HUES48 (cell line): Measurements from ENCODE around the gene YAP1.

ENCODE experiments used
- H3K27ac ChIP-seq: one replicate; pipeline ENCODE4 v1.7.0; 2013; ENCODE audit warnings: low read depth, low read length, inconsistent platforms
- H3K27me3 ChIP-seq: 2 replicates; pipeline ENCODE4 v1.6.1; 2013; ENCODE audit warnings: mild to moderate bottlenecking, low read length; ENCODE audit not compliant: control insufficient read depth, insufficient read depth
- H3K36me3 ChIP-seq: 2 replicates; pipeline ENCODE4 v1.6.1; 2013; ENCODE audit warnings: low read length; ENCODE audit not compliant: control insufficient read depth, insufficient read depth
- H3K4me1 ChIP-seq: 2 replicates; pipeline ENCODE4 v1.6.1; 2013; ENCODE audit warnings: mild to moderate bottlenecking, low read length; ENCODE audit not compliant: control insufficient read depth, insufficient read depth
- H3K4me3 ChIP-seq: 2 replicates; pipeline ENCODE4 v1.5.1; 2013; ENCODE audit warnings: mild to moderate bottlenecking, low read depth, low read length
- H3K9ac ChIP-seq: 2 replicates; pipeline ENCODE4 v1.6.1; 2013; ENCODE audit warnings: mild to moderate bottlenecking, low read depth, low read length, moderate library complexity
- H3K9me3 ChIP-seq: 2 replicates; pipeline ENCODE4 v1.6.1; 2013; ENCODE audit warnings: low read length; ENCODE audit not compliant: control insufficient read depth, insufficient read depth

YAP1 gene

DNA sequence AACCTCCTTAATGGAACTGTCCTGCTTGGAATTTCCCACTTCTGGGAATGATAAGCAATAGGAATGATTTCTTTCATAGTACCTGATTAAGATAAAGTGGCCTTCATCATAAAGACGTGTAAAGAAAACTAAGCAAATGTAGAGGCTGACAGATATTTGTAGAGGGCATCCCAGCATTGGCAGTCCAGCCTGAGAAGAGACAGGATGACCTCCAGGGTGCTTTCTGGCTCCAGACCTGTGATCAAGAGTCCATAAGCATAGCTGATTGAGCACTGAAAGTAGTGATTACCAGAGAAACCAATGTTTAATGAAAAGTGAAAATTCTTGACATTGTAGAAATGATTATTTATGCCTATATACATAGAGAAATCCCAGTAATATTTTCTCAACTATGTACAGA is 33.6 kb downstream of the YAP1 start:
- no peaks in the 10 kb centered on the region for H3K36me3 ChIP-seq
- H3K27ac ChIP-seq, result no peak overlapping the region
- H3K4me1 ChIP-seq, result peaks cover 9% of the 10 kb centered on the region
- H3K4me3 ChIP-seq, result no peak overlapping the region
- H3K9ac ChIP-seq, result no peak overlapping the region
- no peaks in the 10 kb centered on the region for H3K9me3 ChIP-seq
- no peaks in the 10 kb centered on the region for H3K27me3 ChIP-seq

DNA sequence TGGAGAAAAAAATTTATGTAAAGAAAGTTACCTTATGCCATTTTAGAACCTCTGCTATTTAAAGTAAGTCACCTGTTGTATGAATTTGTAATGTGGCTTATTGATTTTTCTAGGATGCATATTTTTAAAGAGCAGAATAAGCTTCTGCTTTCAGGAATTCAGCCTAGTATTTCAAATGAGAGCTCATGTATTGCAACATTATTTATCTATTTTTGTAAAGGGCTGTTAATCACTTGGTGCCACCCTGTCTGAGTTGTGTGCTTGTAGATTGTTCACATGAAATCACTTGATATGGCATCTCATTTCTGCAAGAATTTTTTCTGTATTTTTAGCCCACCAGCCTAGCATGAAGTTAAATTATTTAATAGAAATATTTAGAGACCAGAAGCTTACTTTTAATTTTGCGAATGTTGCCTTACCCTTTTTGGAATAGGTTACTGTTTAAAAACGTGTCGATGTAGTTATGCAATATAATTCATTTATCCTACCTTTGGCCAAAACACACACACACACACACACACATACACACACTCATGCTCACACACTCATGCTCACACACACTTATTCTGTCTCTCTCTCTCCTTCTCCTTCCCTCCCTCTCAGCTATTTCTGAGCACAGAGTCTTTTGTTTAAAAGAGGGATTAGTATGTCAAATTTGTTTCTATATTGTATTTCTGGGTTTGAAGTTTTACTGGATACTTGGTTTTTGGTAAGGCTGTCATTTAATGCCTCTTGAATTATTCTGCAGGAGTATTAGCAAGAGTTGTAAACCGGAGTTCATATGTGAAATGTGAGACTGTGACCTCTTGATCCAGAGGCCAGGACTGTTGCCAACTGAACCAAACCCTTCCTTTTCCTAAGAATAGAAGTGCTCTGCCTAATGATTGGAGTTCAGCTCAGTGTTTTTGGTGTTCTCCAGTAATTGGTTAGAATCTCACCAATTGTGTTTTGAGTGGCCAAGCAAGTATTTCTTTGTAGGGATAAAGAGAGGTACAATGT is 34.4 kb downstream of the YAP1 start:
- Histone ChIP-seq H3K9ac (no peak overlapping the region), H3K27ac (no peak overlapping the region), H3K9me3 (no peaks in the 10 kb centered on the region), H3K4me3 (no peak overlapping the region), H3K4me1 (peaks cover under 1% of the 10 kb centered on the region; the same call in 1 of the 2 replicates), H3K36me3 (no peaks in the 10 kb centered on the region), H3K27me3 (no peaks in the 10 kb centered on the region)

DNA sequence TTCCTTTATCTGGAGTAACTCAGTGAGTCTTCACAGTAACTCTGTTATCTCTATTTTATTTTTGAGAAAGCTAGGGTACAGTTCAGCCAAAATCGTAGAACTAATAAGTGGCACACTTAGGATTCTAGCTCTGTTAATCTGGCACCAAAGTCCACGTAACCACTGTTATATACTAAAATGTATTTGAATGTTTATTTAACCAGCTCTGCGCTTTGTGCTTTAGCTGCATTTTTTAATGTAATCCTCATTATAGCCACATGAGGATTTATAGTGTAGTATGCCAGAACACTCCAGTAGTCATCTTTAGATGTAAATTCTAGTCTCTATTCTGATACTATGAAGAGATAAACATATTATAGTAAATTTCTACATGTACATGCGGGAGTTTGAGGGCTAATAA is 36.8 kb downstream of the YAP1 start:
- Histone ChIP-seq H3K36me3 (no peaks in the 10 kb centered on the region), H3K27ac (no peak overlapping the region), H3K4me3 (no peak overlapping the region), H3K9me3 (no peaks in the 10 kb centered on the region), H3K9ac (no peak overlapping the region), H3K27me3 (no peaks in the 10 kb centered on the region), H3K4me1 (no peaks in the 10 kb centered on the region)

DNA sequence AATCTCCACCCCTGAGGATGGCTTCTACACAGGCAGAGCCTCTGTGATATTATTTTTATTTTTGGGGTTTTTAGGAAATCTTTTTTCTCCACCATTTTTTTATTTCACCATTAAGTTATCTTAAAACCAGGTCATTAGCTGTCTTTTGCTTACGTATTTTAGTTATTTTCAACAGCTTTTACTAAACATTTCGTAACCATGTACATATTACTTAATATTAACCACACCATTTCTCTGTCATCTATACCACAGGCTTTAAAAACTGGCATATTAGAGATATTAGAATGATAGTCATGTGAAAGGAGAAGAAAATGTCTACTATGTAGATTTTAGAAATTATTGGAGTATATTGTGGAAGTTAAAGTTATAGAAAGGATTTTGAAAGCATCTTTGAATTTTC is 37.4 kb downstream of the YAP1 start:
- no peaks in the 10 kb centered on the region for H3K27me3 ChIP-seq

DNA sequence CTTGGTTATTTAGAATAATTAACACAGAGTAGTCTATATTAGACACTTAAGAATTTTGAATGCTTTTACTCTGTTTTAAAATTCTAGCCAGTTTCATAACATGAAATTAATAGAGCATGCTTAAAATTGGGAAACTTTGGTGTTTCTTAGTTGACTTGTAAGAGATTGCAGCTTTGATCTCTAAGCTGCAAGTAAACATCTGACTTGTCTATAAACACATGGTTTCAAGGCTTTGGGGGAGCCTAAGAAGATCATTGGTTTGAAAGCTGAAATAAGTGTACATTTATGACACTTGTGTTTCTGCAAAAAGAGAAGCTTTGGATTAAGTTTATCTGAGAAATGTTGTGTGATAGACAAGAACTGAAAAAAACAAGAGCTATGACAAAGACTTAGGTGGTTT is 37.8 kb downstream of the YAP1 start:
- no peaks in the 10 kb centered on the region for H3K36me3 ChIP-seq

More for the DNA sequence above, 37.4 kb downstream of the YAP1 start:
- Histone ChIP-seq H3K4me1 (peaks cover under 1% of the 10 kb centered on the region; the same call in 1 of the 2 replicates), H3K36me3 (no peaks in the 10 kb centered on the region), H3K9ac (no peak overlapping the region), H3K4me3 (no peak overlapping the region), H3K27ac (no peak overlapping the region), H3K9me3 (no peaks in the 10 kb centered on the region)

DNA sequence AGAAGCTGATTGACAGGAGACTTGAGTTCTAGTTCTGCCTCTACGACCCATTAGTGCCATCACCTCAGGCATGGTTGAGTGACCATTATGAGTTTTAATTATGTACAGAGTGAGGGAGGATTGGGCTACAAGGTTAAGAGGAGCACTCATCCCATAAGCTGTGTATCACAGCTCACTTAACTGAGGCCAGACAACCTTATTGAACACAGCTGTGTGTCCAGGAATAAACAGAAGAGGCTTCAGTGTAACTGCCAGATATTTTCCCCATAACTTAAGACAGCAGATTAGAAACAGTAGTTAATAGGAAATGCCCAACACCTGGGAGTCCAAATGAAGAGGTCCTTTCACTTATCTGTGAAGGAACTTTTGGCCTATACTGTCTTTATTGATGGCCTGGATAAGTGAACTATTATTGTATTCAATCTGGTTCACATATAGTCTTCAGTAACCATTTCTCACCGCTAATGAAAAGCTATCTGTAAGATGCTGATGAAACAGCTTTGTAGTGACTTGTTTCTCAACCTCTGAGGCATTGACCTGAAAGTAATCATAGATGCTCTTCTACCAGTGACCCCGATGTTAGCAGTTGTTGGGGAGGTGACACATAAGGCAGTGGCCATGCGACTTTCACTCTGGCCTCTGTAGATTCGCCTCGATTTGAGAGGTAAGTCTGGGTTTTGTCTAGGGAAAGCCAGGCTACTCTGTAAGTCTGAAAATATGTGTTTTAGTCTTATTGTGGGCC is 41.7 kb downstream of the YAP1 start:
- Histone ChIP-seq H3K4me1 (peaks cover 9% of the 10 kb centered on the region; the same call in 1 of the 2 replicates), H3K27ac (no peak overlapping the region), H3K9me3 (no peaks in the 10 kb centered on the region), H3K36me3 (no peaks in the 10 kb centered on the region), H3K27me3 (no peaks in the 10 kb centered on the region), H3K9ac (no peak overlapping the region), H3K4me3 (no peak overlapping the region)

More for the DNA sequence above, 37.8 kb downstream of the YAP1 start:
- H3K4me1 ChIP-seq, result peaks cover 4% of the 10 kb centered on the region; the same call in 1 of the 2 replicates
- H3K27me3 ChIP-seq, result no peaks in the 10 kb centered on the region
- no peak overlapping the region for H3K9ac ChIP-seq
- H3K4me3 ChIP-seq, result no peak overlapping the region
- H3K27ac ChIP-seq, result no peak overlapping the region
- H3K9me3 ChIP-seq, result no peaks in the 10 kb centered on the region

DNA sequence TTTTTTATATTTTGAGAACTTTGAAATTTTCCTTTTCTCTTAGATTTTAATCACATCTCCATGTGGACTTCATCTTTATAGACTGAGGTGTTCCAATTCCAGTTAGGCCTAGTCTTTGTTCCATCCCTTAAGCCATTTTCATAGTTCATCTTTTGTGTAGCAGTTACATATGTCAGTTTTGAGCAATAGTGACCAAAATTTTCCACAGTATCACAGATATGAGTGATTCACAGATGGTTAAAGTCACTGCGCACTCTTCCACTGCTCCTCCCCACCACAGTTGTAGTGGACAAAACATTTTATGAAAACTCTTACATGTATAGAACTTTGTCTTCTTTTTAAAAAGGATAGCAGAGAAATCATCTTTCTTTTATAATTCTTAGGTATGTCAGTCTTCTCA is 42.8 kb downstream of the YAP1 start:
- Histone ChIP-seq H3K36me3 (no peaks in the 10 kb centered on the region), H3K4me3 (no peak overlapping the region), H3K27me3 (no peaks in the 10 kb centered on the region), H3K27ac (no peak overlapping the region), H3K9ac (no peak overlapping the region), H3K4me1 (peaks cover 9% of the 10 kb centered on the region; the same call in 1 of the 2 replicates), H3K9me3 (no peaks in the 10 kb centered on the region)

DNA sequence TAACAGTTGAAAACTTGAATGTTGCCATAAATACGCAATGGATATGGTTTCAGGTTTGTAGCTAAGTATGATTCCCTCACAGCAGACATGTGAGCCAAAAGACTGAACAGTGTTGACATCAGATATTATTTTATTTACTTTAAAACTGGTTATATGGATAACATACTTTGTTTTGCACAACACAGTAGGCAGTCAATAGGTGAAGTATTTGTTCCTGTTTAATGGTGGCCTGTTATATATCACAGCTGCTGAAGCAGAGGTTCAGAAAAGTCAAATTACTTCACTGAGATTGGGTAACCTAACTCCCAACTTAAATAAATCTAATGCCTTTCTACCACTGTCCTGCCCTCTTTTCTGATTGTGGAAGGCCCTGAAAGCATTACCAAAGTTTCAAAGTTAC is 44.6 kb downstream of the YAP1 start:
- no peak overlapping the region for H3K27ac ChIP-seq
- no peak overlapping the region for H3K4me3 ChIP-seq
- no peaks in the 10 kb centered on the region for H3K9me3 ChIP-seq
- no peaks in the 10 kb centered on the region for H3K27me3 ChIP-seq
- H3K9ac ChIP-seq, result no peak overlapping the region
- H3K4me1 ChIP-seq, result peaks cover 9% of the 10 kb centered on the region; the same call in 1 of the 2 replicates
- H3K36me3 ChIP-seq, result no peaks in the 10 kb centered on the region

DNA sequence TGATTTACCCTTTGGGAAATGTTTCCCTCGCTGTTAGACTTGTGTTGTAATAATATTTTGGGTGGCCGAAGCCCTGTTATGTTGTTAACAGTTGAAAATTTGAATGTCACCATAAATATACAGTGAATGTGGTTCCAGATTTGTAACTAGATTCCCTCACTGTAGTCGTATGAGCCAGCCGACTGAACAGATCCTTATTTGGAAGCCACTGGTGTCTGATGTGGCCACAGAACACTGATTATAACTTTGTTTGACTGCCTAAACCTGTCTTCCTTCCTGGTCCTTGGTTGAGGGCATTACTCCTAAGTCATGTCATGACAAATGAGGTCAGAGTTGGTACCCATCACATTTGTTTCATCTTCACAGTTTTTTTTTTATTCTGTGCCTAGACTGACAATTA is 45.4 kb downstream of the YAP1 start:
- no peak overlapping the region for H3K27ac ChIP-seq
- no peaks in the 10 kb centered on the region for H3K9me3 ChIP-seq
- peaks cover 9% of the 10 kb centered on the region; the same call in 1 of the 2 replicates for H3K4me1 ChIP-seq
- H3K4me3 ChIP-seq, result no peak overlapping the region
- no peak overlapping the region for H3K9ac ChIP-seq
- no peaks in the 10 kb centered on the region for H3K36me3 ChIP-seq
- H3K27me3 ChIP-seq, result no peaks in the 10 kb centered on the region

DNA sequence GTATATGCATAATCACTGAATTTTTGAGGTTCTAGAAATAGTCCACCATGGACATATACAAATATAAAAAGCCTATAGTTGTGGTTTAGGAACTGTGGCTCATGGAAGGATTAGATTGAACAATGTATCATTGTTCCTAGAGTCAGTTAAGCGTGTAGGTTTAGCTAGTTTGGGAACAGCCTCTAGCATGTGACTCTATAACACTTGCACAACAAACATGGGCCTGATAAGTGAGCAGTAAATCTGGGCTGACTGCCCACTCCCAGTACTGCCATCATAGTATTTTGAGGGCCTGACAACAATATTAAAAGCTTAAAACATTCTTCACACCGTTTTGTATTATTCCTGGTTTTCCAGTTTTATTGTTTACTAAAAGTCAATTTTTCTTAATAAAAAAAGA is 47.0 kb downstream of the YAP1 start:
- no peak overlapping the region for H3K9ac ChIP-seq
- H3K4me1 ChIP-seq, result peaks cover 9% of the 10 kb centered on the region; the same call in 1 of the 2 replicates
- no peaks in the 10 kb centered on the region for H3K9me3 ChIP-seq
- no peak overlapping the region for H3K4me3 ChIP-seq
- H3K36me3 ChIP-seq, result peaks cover 3% of the 10 kb centered on the region; the same call in 1 of the 2 replicates
- no peak overlapping the region for H3K27ac ChIP-seq
- H3K27me3 ChIP-seq, result no peaks in the 10 kb centered on the region
